Keratinocyte (primary cell): Measurements from ENCODE around the gene PIP4K2B. TPM values are rescaled to one million over a fixed set of nuclear protein-coding genes. Genes with fewer than 3 reads are reported as not detected.

Experiments used
- DNase-seq: peaks from one replicate; pipeline ENCODE4 v3.0.0-alpha.2; 2011; ENCODE audit warnings: low read depth, missing footprints, low spot score
- FAIRE-seq: peaks from 2 replicates; lab custom pipeline; 2011; peaks lifted over from hg19 to GRCh38; lab: Jason Lieb, UNC
- H2AFZ ChIP-seq: 2 replicates; pipeline ENCODE4 v1.6.0; 2012; ENCODE audit warnings: low read length, control low read depth, inconsistent platforms; ENCODE audit not compliant: control insufficient read depth
- H3K27ac ChIP-seq: 2 replicates; pipeline ENCODE4 v1.5.1; 2011; ENCODE audit warnings: low read length; ENCODE audit not compliant: control insufficient read depth, insufficient read depth
- H3K27me3 ChIP-seq: 3 replicates; pipeline ENCODE4 v1.6.0; 2011; ENCODE audit warnings: low read length; ENCODE audit not compliant: control insufficient read depth, insufficient read depth; ENCODE audit errors: extremely low read depth
- H3K36me3 ChIP-seq, 2 experiments: 2 replicates in 1 of 2; 3 replicates in 1 of 2; pipeline ENCODE4 v1.5.1; 2011; ENCODE audit warnings: low read length in 2 of 2, mild to moderate bottlenecking in 1 of 2; ENCODE audit not compliant: control insufficient read depth in 2 of 2, insufficient read depth in 2 of 2; ENCODE audit errors: extremely low read depth in 1 of 2
- H3K4me1 ChIP-seq: 3 replicates; pipeline ENCODE4 v1.5.1; 2011; ENCODE audit warnings: low read length; ENCODE audit not compliant: control insufficient read depth, insufficient read depth; ENCODE audit errors: extremely low read depth
- H3K4me2 ChIP-seq: 3 replicates; pipeline ENCODE4 v1.6.0; 2011; ENCODE audit warnings: low read depth, low read length; ENCODE audit not compliant: control insufficient read depth, insufficient read depth; ENCODE audit errors: extremely low read depth
- H3K4me3 ChIP-seq, 3 experiments: fragments of 200-600 bp in 1 of 3; sonication (generic) in 1 of 3; 2 replicates in 2 of 3; 3 replicates in 1 of 3; pipeline ENCODE4 v1.5.1; 2011 to 2016; ENCODE audit warnings: low read length in 3 of 3, mild to moderate bottlenecking in 3 of 3, control low read depth in 2 of 3, inconsistent platforms in 1 of 3, low read depth in 1 of 3, mixed read lengths in 1 of 3, mixed run types in 1 of 3, moderate library complexity in 1 of 3; ENCODE audit not compliant: control insufficient read depth in 2 of 3, insufficient read depth in 2 of 3; ENCODE audit errors: extremely low read depth in 1 of 3
- H3K79me2 ChIP-seq: 2 replicates; pipeline ENCODE4 v1.6.0; 2012; ENCODE audit warnings: low read length; ENCODE audit not compliant: control insufficient read depth, insufficient read depth
- H3K9ac ChIP-seq: 3 replicates; pipeline ENCODE4 v1.6.0; 2011; ENCODE audit warnings: low read length; ENCODE audit not compliant: control insufficient read depth, insufficient read depth; ENCODE audit errors: extremely low read depth
- H3K9me1 ChIP-seq: 3 replicates; pipeline ENCODE4 v1.6.0; 2011; ENCODE audit warnings: low read length; ENCODE audit not compliant: control insufficient read depth, insufficient read depth; ENCODE audit errors: extremely low read depth
- H3K9me3 ChIP-seq: 2 replicates; pipeline ENCODE4 v1.5.1; 2012; ENCODE audit warnings: low read depth, low read length; ENCODE audit not compliant: control insufficient read depth
- H4K20me1 ChIP-seq: 3 replicates; pipeline ENCODE4 v1.6.0; 2011; ENCODE audit warnings: low read length; ENCODE audit not compliant: control insufficient read depth, insufficient read depth; ENCODE audit errors: extremely low read depth
- EZH2 ChIP-seq: IDR thresholded peaks from one replicate; pipeline ENCODE4 v1.6.1; 2012; ENCODE audit warnings: inconsistent platforms, mild to moderate bottlenecking, low read length, moderate library complexity
- dilution Hi-C: fragments of 300-500 bp; cut with MboI; formaldehyde crosslinking; loops from one replicate; pipeline ENCODE4 v1.7.0; 2020; ENCODE audit warnings: low sequenced_read_pairs; ENCODE audit not compliant: extremely low pct_ligation_motif_present
- polyA plus RNA-seq, 5 experiments: library from polyadenylated mRNA; depleted of rRNA in 3 of 5; stranded (reverse) in 3 of 5; stranded (forward) in 1 of 5; unstranded in 1 of 5; fragments of >200 nt; gene quantifications; 1 replicate in 1 of 5; 2 replicates in 3 of 5; 3 replicates in 1 of 5; pipeline versions ENCODE4 v1.2.1 to v1.2.3, GENCODE V29; 2011 to 2012; ENCODE audit warnings: missing spikeins in 2 of 5, low read depth in 1 of 5, low replicate concordance in 1 of 5
- TF ChIP-seq, protein P1 (sequence below), 3 experiments: IDR thresholded peaks in 1 of 3; conservative IDR thresholded peaks in 1 of 3; optimal IDR thresholded peaks in 1 of 3; 2 replicates in 2 of 3; 3 replicates in 1 of 3; pipeline versions ENCODE3 to v1.5.1; 2011; ENCODE audit warnings: low read length in 3 of 3, mild to moderate bottlenecking in 3 of 3, moderate library complexity in 2 of 3, control low read depth in 1 of 3, inconsistent platforms in 1 of 3; ENCODE audit not compliant: insufficient read depth in 2 of 3; ENCODE audit errors: extremely low read depth in 1 of 3

PIP4K2B gene
- polyA plus RNA-seq, 1 donor (not counting 4 experiments of a cell fraction or from before 2014, with no cell fraction given): 26.4 TPM

DNA sequence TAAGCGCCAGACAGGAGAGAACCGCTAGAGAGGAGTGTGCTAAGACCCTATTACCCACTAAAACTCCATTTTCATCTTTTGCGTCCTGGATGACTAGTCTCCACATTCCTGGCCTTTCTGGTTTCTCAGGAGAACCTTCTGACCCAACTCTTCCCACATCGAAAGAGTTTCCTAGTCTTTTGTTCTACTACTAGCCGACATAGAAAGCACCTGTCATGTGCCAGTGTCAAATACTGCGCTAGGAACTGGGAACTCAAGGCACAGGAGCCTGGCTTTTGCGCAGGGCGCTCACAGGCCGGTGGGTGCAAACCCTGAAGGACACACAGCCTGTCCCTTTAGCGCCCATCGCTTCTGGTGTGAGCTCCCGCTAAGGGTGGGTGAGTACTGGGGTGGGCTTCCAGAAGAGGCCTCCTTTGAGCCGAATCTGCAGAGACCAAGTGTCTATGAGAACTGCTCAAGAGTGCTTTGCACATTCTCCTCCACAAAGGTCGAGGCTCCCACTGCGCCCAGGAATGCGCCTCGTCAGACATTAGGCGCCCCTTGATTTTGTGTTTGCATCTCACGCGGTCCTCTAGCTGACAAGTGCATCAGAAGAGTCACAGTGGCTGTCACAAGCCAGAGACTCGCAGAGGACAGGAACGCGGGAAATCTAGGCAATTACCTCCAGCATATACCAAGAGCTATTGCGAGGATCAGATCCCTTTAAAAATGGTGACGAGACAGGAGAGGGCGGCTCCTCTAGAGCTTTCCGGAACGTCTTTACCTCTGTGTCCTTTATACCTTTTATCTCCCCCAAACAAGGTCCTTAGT, 48.8 kb downstream of the PIP4K2B start:
- Histone ChIP-seq H3K4me1 (peaks cover 27% of the 10 kb centered on the region), H2AFZ (peak overlapping the region; percentile 3), H3K9me3 (no peaks in the 10 kb centered on the region), H3K4me3 (peak overlapping the region; percentile 73 to 100 (median 95)), H3K27ac (peak overlapping the region; percentile 45), H3K36me3 (peaks cover 2 to 10% of the 10 kb centered on the region in 2 experiments), H3K4me2 (peak overlapping the region; percentile 87), H3K79me2 (peaks cover 46% of the 10 kb centered on the region), H3K9me1 (peaks cover 7% of the 10 kb centered on the region), H3K27me3 (no peaks in the 10 kb centered on the region), H3K9ac (peak overlapping the region; percentile 29), H4K20me1 (peaks cover 2% of the 10 kb centered on the region)
- dilution Hi-C loops: no loop called here
- TF ChIP-seq, protein P1, sequence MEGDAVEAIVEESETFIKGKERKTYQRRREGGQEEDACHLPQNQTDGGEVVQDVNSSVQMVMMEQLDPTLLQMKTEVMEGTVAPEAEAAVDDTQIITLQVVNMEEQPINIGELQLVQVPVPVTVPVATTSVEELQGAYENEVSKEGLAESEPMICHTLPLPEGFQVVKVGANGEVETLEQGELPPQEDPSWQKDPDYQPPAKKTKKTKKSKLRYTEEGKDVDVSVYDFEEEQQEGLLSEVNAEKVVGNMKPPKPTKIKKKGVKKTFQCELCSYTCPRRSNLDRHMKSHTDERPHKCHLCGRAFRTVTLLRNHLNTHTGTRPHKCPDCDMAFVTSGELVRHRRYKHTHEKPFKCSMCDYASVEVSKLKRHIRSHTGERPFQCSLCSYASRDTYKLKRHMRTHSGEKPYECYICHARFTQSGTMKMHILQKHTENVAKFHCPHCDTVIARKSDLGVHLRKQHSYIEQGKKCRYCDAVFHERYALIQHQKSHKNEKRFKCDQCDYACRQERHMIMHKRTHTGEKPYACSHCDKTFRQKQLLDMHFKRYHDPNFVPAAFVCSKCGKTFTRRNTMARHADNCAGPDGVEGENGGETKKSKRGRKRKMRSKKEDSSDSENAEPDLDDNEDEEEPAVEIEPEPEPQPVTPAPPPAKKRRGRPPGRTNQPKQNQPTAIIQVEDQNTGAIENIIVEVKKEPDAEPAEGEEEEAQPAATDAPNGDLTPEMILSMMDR (optimal IDR thresholded peaks at IDR 0.05 in 1 of 3, IDR thresholded peaks at IDR 0.05 in 1 of 3, conservative IDR thresholded peaks at IDR 0.05 in 1 of 3; ENCODE audit: extremely low read depth in 1 of 3, insufficient read depth in 2 of 3, low read length in 3 of 3): no peak
- no peak for TF ChIP-seq EZH2
- DNase-seq (no peak), FAIRE-seq (no peak)

DNA sequence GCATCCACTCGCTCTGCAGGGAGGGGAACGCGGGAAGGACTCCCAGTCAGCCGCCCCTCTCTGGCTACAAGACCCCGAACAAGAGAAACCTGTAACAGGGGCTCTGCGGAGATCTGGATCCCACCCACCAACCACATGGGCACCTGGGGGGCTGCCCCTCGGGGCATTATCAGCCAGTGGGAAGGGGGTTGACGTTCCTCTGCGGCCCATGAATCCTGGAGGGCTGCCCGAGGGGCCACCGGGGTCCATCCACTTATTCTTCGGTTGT, 49.4 kb downstream of the PIP4K2B start:
- Histone ChIP-seq H3K4me1 (peaks cover 27% of the 10 kb centered on the region), H3K4me3 (peak overlapping the region; percentile 73 to 95 (median 82)), H3K9me3 (no peaks in the 10 kb centered on the region), H3K36me3 (peaks cover 2 to 8% of the 10 kb centered on the region in 2 experiments), H3K9me1 (peaks cover 7% of the 10 kb centered on the region), H3K9ac (peak overlapping the region; percentile 28), H3K27me3 (no peaks in the 10 kb centered on the region), H3K27ac (no peak overlapping the region), H4K20me1 (peaks cover 2% of the 10 kb centered on the region), H3K4me2 (peak overlapping the region; percentile 87), H2AFZ (peak overlapping the region; percentile 64), H3K79me2 (peaks cover 48% of the 10 kb centered on the region)
- no peak for DNase-seq
- no peak for FAIRE-seq
- no peak for TF ChIP-seq EZH2
- TF ChIP-seq, protein P1 (optimal IDR thresholded peaks at IDR 0.05 in 1 of 3, IDR thresholded peaks at IDR 0.05 in 1 of 3, conservative IDR thresholded peaks at IDR 0.05 in 1 of 3; ENCODE audit: extremely low read depth in 1 of 3, insufficient read depth in 2 of 3, low read length in 3 of 3): no peak
- dilution Hi-C loops: no loop called here
